K562 (cell line): ENCODE results near the gene PRELID3B. TPM values are rescaled to one million over a fixed set of nuclear protein-coding genes. Genes with fewer than 3 reads are reported as not detected.

Experiments used
- ARID4B ChIP-seq: sonication (generic); formaldehyde crosslinking; IDR thresholded peaks from 2 replicates; pipeline ENCODE4 v1.8.0; 2022; ENCODE audit warnings: mild to moderate bottlenecking, missing genetic modification reagents
- BACH1 ChIP-seq: fragments of 200-800 bp; sonication (Bioruptor generic); IDR thresholded peaks from 2 replicates; pipeline ENCODE4 v1.6.1; 2016; ENCODE audit warnings: missing genetic modification characterization, missing compliant biosample characterization
- CBFA2T3 ChIP-seq: fragments of 450-650 bp; IDR thresholded peaks from 2 replicates; pipeline ENCODE4 v1.6.1; 2017
- CBX8 ChIP-seq: fragments of 200-600 bp; sonication (generic); IDR thresholded peaks from 2 replicates; pipeline ENCODE4 v1.6.1; 2012; ENCODE audit warnings: borderline replicate concordance, mixed run types, low read depth, mild to moderate bottlenecking, moderate library complexity, mixed read lengths, low read length, control low read depth, inconsistent platforms; ENCODE audit not compliant: poor library complexity, severe bottlenecking; ENCODE audit errors: extremely low read depth
- CGGBP1 ChIP-seq: fragments of 250-450 bp; sonication (Bioruptor Pico); IDR thresholded peaks from 2 replicates; pipeline ENCODE4 v1.9.0; 2021; ENCODE audit warnings: mild to moderate bottlenecking
- DDX20 ChIP-seq: fragments of 450-650 bp; IDR thresholded peaks from 2 replicates; pipeline ENCODE4 v1.6.1; 2016; ENCODE audit warnings: missing genetic modification characterization, low read depth, mild to moderate bottlenecking, missing compliant biosample characterization, moderate library complexity
- HMBOX1 ChIP-seq: sonication (generic); IDR thresholded peaks from 2 replicates; pipeline ENCODE4 v1.6.1; 2016
- HMGXB4 ChIP-seq: sonication (generic); formaldehyde crosslinking; IDR thresholded peaks from 2 replicates; pipeline ENCODE4 v1.8.1; 2023; ENCODE audit warnings: mild to moderate bottlenecking, missing genetic modification reagents
- MXD1 ChIP-seq: fragments of 250-450 bp; sonication (Bioruptor Pico); IDR thresholded peaks from 2 replicates; pipeline ENCODE4 v1.8.0; 2021; ENCODE audit warnings: borderline replicate concordance, mild to moderate bottlenecking, moderate library complexity; ENCODE audit not compliant: poor library complexity, severe bottlenecking
- POLR2AphosphoS5 ChIP-seq: IDR thresholded peaks from 2 replicates; pipeline ENCODE4 v1.6.1; 2011; ENCODE audit warnings: mild to moderate bottlenecking, low read depth, low read length, moderate library complexity; ENCODE audit not compliant: control insufficient read depth, insufficient read depth
- THRA ChIP-seq: fragments of 450-650 bp; IDR thresholded peaks from 2 replicates; pipeline ENCODE4 v1.6.1; 2017; ENCODE audit warnings: mild to moderate bottlenecking, moderate library complexity
- ZNF134 ChIP-seq: fragments of 250-450 bp; sonication (Bioruptor Pico); conservative IDR thresholded peaks from 2 replicates; pipeline ENCODE4 v1.4.0; 2020
- ZNF140 ChIP-seq: fragments of 250-450 bp; sonication (Bioruptor Pico); IDR thresholded peaks from 2 replicates; pipeline ENCODE4 v1.8.0; 2021; ENCODE audit warnings: moderate library complexity, mild to moderate bottlenecking, inconsistent platforms
- ZNF282 ChIP-seq: sonication (generic); formaldehyde crosslinking; IDR thresholded peaks from 2 replicates; pipeline ENCODE4 v1.8.1; 2023; ENCODE audit warnings: missing genetic modification reagents
- polyA plus RNA-seq, 8 experiments: library from polyadenylated mRNA; depleted of rRNA in 4 of 8; stranded (reverse) in 5 of 8; unstranded in 3 of 8; fragments of >200 nt; fragmentation: Nextera tagmentation in 2 of 8; fragmentation: Illumina TruSeq in 1 of 8; extraction: Ambion mirVana in 2 of 8; extraction: Trizol in 1 of 8; gene quantifications; 2 replicates each; pipeline versions ENCODE4 v1.2.1 to v1.2.3, GENCODE V29; 2011 to 2014; ENCODE audit warnings: inconsistent platforms in 1 of 8, missing spikeins in 1 of 8
- total RNA-seq, 7 experiments: library from RNA; depleted of rRNA in 6 of 7; stranded (reverse); fragments of >200 nt in 6 of 7; fragmentation: Illumina TruSeq in 2 of 7; extraction: Trizol in 2 of 7; gene quantifications; 2 replicates each; pipeline versions ENCODE4 v1.2.1 to v1.2.3, GENCODE V29; 2011 to 2021; ENCODE audit warnings: low replicate concordance in 1 of 7

Gene PRELID3B
- total and polyA plus RNA-seq, 9 of the 15 experiments (the other 6 are each of a cell fraction or from before 2014, with no cell fraction given) = 77.0 to 186 (median 101) TPM

- no peak for TF ChIP-seq ARID4B (CRISPR knock-in tag)
- TF ChIP-seq HMGXB4 (CRISPR knock-in tag) = 0 out of 2 replicates have a peak, but pooled peaks have one; percentile 46
- TF ChIP-seq ZNF140 (CRISPR knock-in tag) = no peak
- 0 out of 2 replicates have a peak, but pooled peaks have one; percentile 45 for TF ChIP-seq ZNF134 (CRISPR knock-in tag)
- TF ChIP-seq CBFA2T3 = peak; percentile 77
- TF ChIP-seq BACH1 (tag) = no peak
- no peak for TF ChIP-seq CGGBP1 (CRISPR knock-in tag)
- TF ChIP-seq POLR2AphosphoS5 = no peak; the same call in 1 of the 2 replicates
- TF ChIP-seq HMBOX1 = no peak
- TF ChIP-seq MXD1 (CRISPR knock-in tag) = no peak
- no peak for TF ChIP-seq CBX8
- no peak for TF ChIP-seq DDX20 (tag)
- no peak for TF ChIP-seq ZNF282 (CRISPR knock-in tag)
- no peak for TF ChIP-seq THRA
These were observed 31.4 kb downstream of the PRELID3B start (continued) for GRCh38 chr20:59010995-59011873.
